ENCODE measurements around the gene NAA10.

- TF ChIP-seq, protein P1, sequence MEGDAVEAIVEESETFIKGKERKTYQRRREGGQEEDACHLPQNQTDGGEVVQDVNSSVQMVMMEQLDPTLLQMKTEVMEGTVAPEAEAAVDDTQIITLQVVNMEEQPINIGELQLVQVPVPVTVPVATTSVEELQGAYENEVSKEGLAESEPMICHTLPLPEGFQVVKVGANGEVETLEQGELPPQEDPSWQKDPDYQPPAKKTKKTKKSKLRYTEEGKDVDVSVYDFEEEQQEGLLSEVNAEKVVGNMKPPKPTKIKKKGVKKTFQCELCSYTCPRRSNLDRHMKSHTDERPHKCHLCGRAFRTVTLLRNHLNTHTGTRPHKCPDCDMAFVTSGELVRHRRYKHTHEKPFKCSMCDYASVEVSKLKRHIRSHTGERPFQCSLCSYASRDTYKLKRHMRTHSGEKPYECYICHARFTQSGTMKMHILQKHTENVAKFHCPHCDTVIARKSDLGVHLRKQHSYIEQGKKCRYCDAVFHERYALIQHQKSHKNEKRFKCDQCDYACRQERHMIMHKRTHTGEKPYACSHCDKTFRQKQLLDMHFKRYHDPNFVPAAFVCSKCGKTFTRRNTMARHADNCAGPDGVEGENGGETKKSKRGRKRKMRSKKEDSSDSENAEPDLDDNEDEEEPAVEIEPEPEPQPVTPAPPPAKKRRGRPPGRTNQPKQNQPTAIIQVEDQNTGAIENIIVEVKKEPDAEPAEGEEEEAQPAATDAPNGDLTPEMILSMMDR (IDR thresholded peaks at IDR 0.05): no peak
- TF ChIP-seq POLR2A (IDR thresholded peaks at IDR 0.05) (no peak), POLR2AphosphoS5 (IDR thresholded peaks at IDR 0.05) (no peak)
Measured at GRCh38 chrX:153884590-153884989, 50.2 kb downstream of the NAA10 start.
